Osteoblast (primary cell): ENCODE results near the gene MIEF2. TPM values are rescaled to one million over a fixed set of nuclear protein-coding genes. Genes with fewer than 3 reads are reported as not detected.

Experiments
- DNase-seq: peaks from one replicate; pipeline ENCODE4 v3.0.0; 2011; ENCODE audit warnings: low spot score, mixed read lengths; ENCODE audit not compliant: insufficient read length; ENCODE audit errors: missing footprints
- H2AFZ ChIP-seq: 2 replicates; pipeline ENCODE4 v1.6.0; 2011; ENCODE audit warnings: mild to moderate bottlenecking, low read length
- H3K27ac ChIP-seq: 2 replicates; pipeline ENCODE4 v1.5.1; 2011; ENCODE audit warnings: mild to moderate bottlenecking, low read depth, low read length, moderate library complexity
- H3K27me3 ChIP-seq: 2 replicates; pipeline ENCODE4 v1.6.0; 2012; ENCODE audit warnings: mild to moderate bottlenecking, control low read depth, inconsistent platforms, low read length, moderate library complexity; ENCODE audit not compliant: insufficient read depth
- H3K36me3 ChIP-seq: 2 replicates; pipeline ENCODE4 v1.5.1; 2011; ENCODE audit warnings: mild to moderate bottlenecking, low read length, control low read depth, moderate library complexity; ENCODE audit not compliant: insufficient read depth
- H3K4me1 ChIP-seq: 2 replicates; pipeline ENCODE4 v1.5.1; 2011; ENCODE audit warnings: mild to moderate bottlenecking, low read length, control low read depth, moderate library complexity; ENCODE audit not compliant: insufficient read depth
- H3K4me2 ChIP-seq: 2 replicates; pipeline ENCODE4 v1.6.0; 2011; ENCODE audit warnings: mild to moderate bottlenecking, low read length; ENCODE audit not compliant: insufficient read depth
- H3K4me3 ChIP-seq: fragments of 200-600 bp; sonication (generic); 3 replicates; pipeline ENCODE4 v1.5.1; 2012; ENCODE audit warnings: mild to moderate bottlenecking, low read length, inconsistent platforms; ENCODE audit not compliant: insufficient read depth
- H3K79me2 ChIP-seq: 2 replicates; pipeline ENCODE4 v1.6.0; 2012; ENCODE audit warnings: mild to moderate bottlenecking, low read length, control low read depth, inconsistent platforms; ENCODE audit not compliant: insufficient read depth
- H3K9me3 ChIP-seq: 2 replicates; pipeline ENCODE4 v1.5.1; 2011; ENCODE audit warnings: low read depth, low read length, control low read depth
- H4K20me1 ChIP-seq: 2 replicates; pipeline ENCODE4 v1.6.0; 2012; ENCODE audit warnings: mild to moderate bottlenecking, low read length, control low read depth; ENCODE audit not compliant: insufficient read depth
- CTCF ChIP-seq: IDR thresholded peaks from 2 replicates; pipeline ENCODE4 v1.5.1; 2011; ENCODE audit warnings: mild to moderate bottlenecking, low read depth, low read length, moderate library complexity; ENCODE audit errors: extremely low read depth
- total RNA-seq: library from RNA; depleted of rRNA; stranded (reverse); fragments of >200 nt; gene quantifications from 2 replicates; pipeline ENCODE4 v1.2.3, GENCODE V29; 2012

MIEF2 gene
- total RNA-seq, 1 donor = 14.5 TPM

- Histone ChIP-seq H3K27me3 (no peaks in the 10 kb centered on the region), H3K4me2 (peak overlapping the region; percentile 96), H3K9me3 (no peaks in the 10 kb centered on the region), H3K27ac (peak overlapping the region; percentile 74), H3K79me2 (peaks cover 50% of the 10 kb centered on the region), H2AFZ (peak overlapping the region; percentile 78), H3K36me3 (no peaks in the 10 kb centered on the region), H4K20me1 (peaks cover 41% of the 10 kb centered on the region), H3K4me1 (peaks cover 32% of the 10 kb centered on the region), H3K4me3 (peak overlapping the region; percentile 95)
- no peak for TF ChIP-seq CTCF
- peak; percentile 92 for DNase-seq
Observed at GRCh38 chr17:18225642-18226283, 34.7 kb upstream of the MIEF2 start.

DNA sequence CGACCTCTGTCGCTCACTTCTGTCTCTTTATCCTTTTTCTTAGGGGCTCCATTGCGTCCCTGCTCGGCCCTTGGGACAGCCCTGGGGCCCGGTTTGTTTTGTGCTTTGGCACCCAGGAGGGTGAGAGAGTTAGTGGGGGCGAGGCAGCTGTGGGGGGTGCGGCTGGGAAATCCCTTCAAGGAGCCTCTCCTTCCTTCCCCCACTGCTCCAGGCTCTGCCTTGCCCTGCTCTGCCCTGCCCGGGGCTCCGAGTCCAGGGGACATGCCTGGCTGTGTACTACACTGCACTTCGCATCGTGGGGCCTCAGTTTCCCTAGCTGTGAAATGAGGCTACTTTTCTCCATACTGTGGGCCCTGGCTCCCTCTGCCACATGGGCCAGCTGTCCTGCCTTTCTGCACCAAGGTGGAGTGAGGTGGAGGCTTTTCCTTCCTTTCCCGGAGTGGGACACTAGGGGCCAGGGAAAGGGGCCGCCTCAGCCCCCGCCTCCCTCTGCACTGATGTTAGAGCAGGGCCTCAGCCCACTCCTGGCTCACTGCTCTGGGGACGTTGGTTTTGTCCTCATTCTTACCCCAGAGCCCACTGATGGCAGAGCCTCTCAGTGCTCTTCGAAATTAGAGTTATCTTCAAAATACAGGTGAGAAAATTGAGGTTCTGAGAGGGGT is 34.0 kb upstream of the MIEF2 start:
- peak; percentile 93 for DNase-seq
- H3K4me3 ChIP-seq = peak overlapping the region; percentile 95
- no peaks in the 10 kb centered on the region for H3K27me3 ChIP-seq
- H4K20me1 ChIP-seq = peaks cover 48% of the 10 kb centered on the region
- peak overlapping the region; percentile 74 for H3K27ac ChIP-seq
- peaks cover 57% of the 10 kb centered on the region for H3K79me2 ChIP-seq
- no peaks in the 10 kb centered on the region for H3K9me3 ChIP-seq
- TF ChIP-seq CTCF = no peak
- peak overlapping the region; percentile 96 for H3K4me2 ChIP-seq
- no peaks in the 10 kb centered on the region for H3K36me3 ChIP-seq
- H2AFZ ChIP-seq = peak overlapping the region; percentile 78
- H3K4me1 ChIP-seq = peaks cover 25% of the 10 kb centered on the region

DNA sequence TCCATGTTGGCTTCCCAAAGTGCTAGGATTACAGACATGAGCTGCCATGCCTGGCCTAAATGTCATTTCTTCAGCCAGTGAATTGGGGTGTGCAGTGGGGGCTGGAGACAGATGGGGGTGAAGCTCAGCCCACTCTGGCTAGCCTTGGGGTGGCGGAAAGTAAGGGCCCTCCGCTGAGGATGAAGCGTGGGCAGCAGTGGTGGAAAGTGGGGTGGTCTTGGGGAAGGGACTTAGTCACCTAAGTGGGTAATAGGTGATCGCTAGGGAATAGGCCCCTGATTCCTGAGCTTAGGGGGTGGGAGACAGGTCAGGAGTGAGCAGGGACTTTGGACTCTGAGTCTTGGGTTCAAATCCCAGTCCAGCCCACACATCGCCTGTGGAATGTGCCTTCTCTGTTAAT is 32.8 kb upstream of the MIEF2 start:
- no peak overlapping the region for H3K4me3 ChIP-seq
- H3K4me1 ChIP-seq = peaks cover 24% of the 10 kb centered on the region
- no peak overlapping the region for H2AFZ ChIP-seq
- no peak for TF ChIP-seq CTCF
- no peaks in the 10 kb centered on the region for H3K27me3 ChIP-seq
- peaks cover 54% of the 10 kb centered on the region for H4K20me1 ChIP-seq
- DNase-seq = peak; percentile 53
- H3K79me2 ChIP-seq = peaks cover 67% of the 10 kb centered on the region
- H3K36me3 ChIP-seq = peaks cover under 1% of the 10 kb centered on the region
- no peak overlapping the region for H3K27ac ChIP-seq
- H3K4me2 ChIP-seq = no peak overlapping the region
- H3K9me3 ChIP-seq = no peaks in the 10 kb centered on the region

- H3K4me3 ChIP-seq = no peak overlapping the region
- no peak overlapping the region for H3K4me2 ChIP-seq
- DNase-seq = peak; percentile 85
- H3K27me3 ChIP-seq = no peaks in the 10 kb centered on the region
- no peak overlapping the region for H3K27ac ChIP-seq
- peaks cover 5% of the 10 kb centered on the region for H3K36me3 ChIP-seq
- TF ChIP-seq CTCF = no peak
- peaks cover 60% of the 10 kb centered on the region for H4K20me1 ChIP-seq
- H3K9me3 ChIP-seq = no peaks in the 10 kb centered on the region
- peaks cover 24% of the 10 kb centered on the region for H3K4me1 ChIP-seq
- no peak overlapping the region for H2AFZ ChIP-seq
- peaks cover 72% of the 10 kb centered on the region for H3K79me2 ChIP-seq
Observed at GRCh38 chr17:18228176-18228682, 32.2 kb upstream of the MIEF2 start.
